H1 (cell line): ENCODE results near the gene C2orf92. TPM values are rescaled to one million over a fixed set of nuclear protein-coding genes. Genes with fewer than 3 reads are reported as not detected.

Experiments used
- CHD2 ChIP-seq: IDR thresholded peaks from 2 replicates; pipeline ENCODE4 v1.6.1; 2012; ENCODE audit warnings: low read length, improper control_type of control experiment
- CHD7 ChIP-seq: fragments of 300-600 bp; sonication (generic); IDR thresholded peaks from 2 replicates; pipeline ENCODE4 v1.7.1; 2012; ENCODE audit warnings: low read length, moderate library complexity, mild to moderate bottlenecking, inconsistent platforms; ENCODE audit not compliant: insufficient replicate concordance
- HDAC6 ChIP-seq: IDR thresholded peaks from one replicate; pipeline ENCODE4 v1.7.1; 2012; ENCODE audit warnings: low read depth, mild to moderate bottlenecking, inconsistent platforms, low read length, moderate library complexity
- KDM1A ChIP-seq: fragments of 200-600, 300-600 bp; sonication (generic); IDR thresholded peaks from 2 replicates; pipeline ENCODE4 v1.7.1; 2016; ENCODE audit warnings: mild to moderate bottlenecking, low read length, borderline replicate concordance
- KDM5A ChIP-seq: fragments of 200-600 bp; IDR thresholded peaks from 2 replicates; pipeline ENCODE4 v1.7.1; 2012; ENCODE audit warnings: mild to moderate bottlenecking, low read length, inconsistent platforms, mixed read lengths
- NANOG ChIP-seq: IDR thresholded peaks from 2 replicates; pipeline ENCODE4 v1.6.1; 2011; ENCODE audit warnings: low read length, low read depth, mild to moderate bottlenecking, inconsistent platforms; ENCODE audit not compliant: insufficient read depth, poor library complexity, severe bottlenecking
- POLR2A ChIP-seq, 2 experiments: IDR thresholded peaks; 1 replicate in 1 of 2; 2 replicates in 1 of 2; pipeline ENCODE4 v1.6.1; 2011; ENCODE audit warnings: low read depth in 2 of 2, low read length in 2 of 2, mild to moderate bottlenecking in 2 of 2; ENCODE audit errors: control extremely low read depth in 1 of 2
- RXRA ChIP-seq: IDR thresholded peaks from 2 replicates; pipeline ENCODE4 v1.6.1; 2011; ENCODE audit warnings: low read depth, mild to moderate bottlenecking, low read length, moderate library complexity; ENCODE audit not compliant: insufficient read depth
- SIX5 ChIP-seq: IDR thresholded peaks from 2 replicates; pipeline ENCODE4 v1.6.1; 2011; ENCODE audit warnings: mild to moderate bottlenecking, low read depth, low read length
- TCF12 ChIP-seq: IDR thresholded peaks from 2 replicates; pipeline ENCODE4 v1.6.1; 2011; ENCODE audit warnings: low read depth, mild to moderate bottlenecking, low read length
- TEAD4 ChIP-seq: IDR thresholded peaks from 2 replicates; pipeline ENCODE4 v1.6.1; 2012; ENCODE audit warnings: low read depth, low read length, inconsistent platforms, mixed read lengths
- YY1 ChIP-seq: IDR thresholded peaks from 2 replicates; pipeline ENCODE4 v1.6.1; 2011; ENCODE audit warnings: low read depth, mild to moderate bottlenecking, low read length
- polyA plus RNA-seq, 7 experiments: library from polyadenylated mRNA; depleted of rRNA in 3 of 7; stranded (reverse) in 5 of 7; unstranded in 2 of 7; fragments of >200 nt in 5 of 7; fragments of 200-250 nt in 2 of 7; gene quantifications; 1 replicate in 5 of 7; 2 replicates in 1 of 7; 4 replicates in 1 of 7; pipeline versions ENCODE4 v1.2.1 to v1.2.3, GENCODE V29; 2011 to 2013; ENCODE audit warnings: missing spikeins in 2 of 7, mixed read lengths in 2 of 7
- total RNA-seq: library from RNA; stranded (reverse); fragmentation: NEBNext Ultra II Directional; extraction: Animal tissue kit (Norgen Biotek cat#: 25700); gene quantifications from 2 replicates; pipeline ENCODE4 v1.2.1, GENCODE V29; 2021

The C2orf92 gene
- total and polyA plus RNA-seq, 2 of the 8 experiments (the other 6 are each of a cell fraction or from before 2014, with no cell fraction given): 2.3 to 3.7 TPM

GRCh38 chr2:97691166-97691565, 21.7 kb downstream of the C2orf92 start (continued):
- TF ChIP-seq CHD7: no peak
- no peak for TF ChIP-seq HDAC6
- TF ChIP-seq KDM1A: no peak
- 0 out of 2 replicates have a peak, but pooled peaks have one; percentile 30 for TF ChIP-seq CHD2
- TF ChIP-seq YY1: 0 out of 2 replicates have a peak, but pooled peaks have one; percentile 42
- TF ChIP-seq SIX5: no peak
- TF ChIP-seq TEAD4: peak; percentile 91
- no peak for TF ChIP-seq NANOG
- no peak for TF ChIP-seq RXRA
- no peak for TF ChIP-seq POLR2A (IDR thresholded peaks at IDR 0.05; ENCODE audit: control extremely low read depth in 1 of 2, low read depth in 2 of 2, low read length in 2 of 2)
- TF ChIP-seq KDM5A: no peak
- 0 out of 2 replicates have a peak, but pooled peaks have one; percentile 73 for TF ChIP-seq TCF12
